Activated CD8-positive, alpha-beta T cell treated with anti-CD3 and anti-CD28 coated beads for 36 hours (primary cell): Measurements from ENCODE around the gene FEV. TPM values are rescaled to one million over a fixed set of nuclear protein-coding genes. Genes with fewer than 3 reads are reported as not detected.

Source experiments
- ATAC-seq: fragments of 200-7000 bp; cut with Tn5 transposase; one replicate; pipeline ENCODE4 v1.10.0; 2021; ENCODE audit warnings: mild to moderate bottlenecking, moderate library complexity
- CTCF ChIA-PET: fragments of 350-600 bp; sonication (Branson Sonifier 250); formaldehyde crosslinking; loops from one replicate; lab custom pipeline; 2021; ENCODE audit warnings: antibody characterized with exemption; lab: Charles Lee
- POLR2A ChIA-PET: fragments of 350-600 bp; sonication (Branson Sonifier 250); formaldehyde crosslinking; loops from one replicate; lab custom pipeline; 2021; ENCODE audit warnings: antibody characterized with exemption; lab: Charles Lee
- DNase-seq: peaks from one replicate; pipeline ENCODE4 v3.0.0-alpha.2; 2020
- H3K27ac Mint-ChIP-seq: one replicate; pipeline ENCODE4 v1.8.0; 2021; ENCODE audit warnings: mild to moderate bottlenecking, mixed read lengths
- H3K27me3 Mint-ChIP-seq: one replicate; pipeline ENCODE4 v1.8.0; 2021; ENCODE audit warnings: mixed read lengths
- H3K36me3 Mint-ChIP-seq: one replicate; pipeline ENCODE4 v1.8.0; 2021; ENCODE audit warnings: low read depth, mixed read lengths
- H3K4me1 Mint-ChIP-seq: one replicate; pipeline ENCODE4 v1.8.0; 2021; ENCODE audit warnings: low read depth, mixed read lengths
- H3K4me3 Mint-ChIP-seq: one replicate; pipeline ENCODE4 v1.8.0; 2021; ENCODE audit warnings: mild to moderate bottlenecking, moderate library complexity, mixed read lengths
- H3K9me3 Mint-ChIP-seq: one replicate; pipeline ENCODE4 v1.8.0; 2021; ENCODE audit warnings: mixed read lengths
- CTCF ChIP-seq: fragments of 200-600 bp; IDR thresholded peaks from one replicate; pipeline ENCODE4 v1.8.0; 2022; ENCODE audit warnings: antibody characterized with exemption, mild to moderate bottlenecking
- intact Hi-C: fragments of 100-400 bp; cut with micrococcal nuclease; formaldehyde crosslinking; loops from one replicate; pipeline ENCODE4 v1.10.0; 2022
- total RNA-seq, 2 experiments: library from RNA; stranded (reverse); gene quantifications; one replicate each; pipeline ENCODE4 v1.2.3, GENCODE V29; 2021

FEV gene
- total RNA-seq, 2 experiments from 2014 or later, result not detected

GRCh38 chr2:218991674-218992168 lies 6.7 kb upstream of the FEV start:
- DNase-seq (no peak), ATAC-seq (no peak)
- ChIA-PET CTCF (interaction anchor here (1.4 to 6.6 kb wide), 3 partner anchors 9 to 39 kb away, joined by 4 to 128 read pairs (median 31); partner anchors contain the start of gene FEV), POLR2A (no interaction called here)
- Mint-ChIP-seq H3K27me3 (peaks cover 83% of the 10 kb centered on the region), H3K4me3 (no peak overlapping the region), H3K36me3 (no peaks in the 10 kb centered on the region), H3K27ac (no peak overlapping the region), H3K4me1 (peaks cover 4% of the 10 kb centered on the region), H3K9me3 (no peaks in the 10 kb centered on the region)
- TF ChIP-seq CTCF, result no peak
- intact Hi-C loops, result no loop called here

GRCh38 chr2:218990612-218991011 lies 5.6 kb upstream of the FEV start:
- no peak for DNase-seq
- intact Hi-C loops, result no loop called here
- H3K4me3 Mint-ChIP-seq, result no peak overlapping the region
- no peak for TF ChIP-seq CTCF
- H3K27me3 Mint-ChIP-seq, result peaks cover 84% of the 10 kb centered on the region
- CTCF ChIA-PET, result interaction anchor here (1.4 to 6.6 kb wide), 2 partner anchors 8 to 12 kb away, joined by 4 to 128 read pairs; partner anchors contain the start of gene FEV
- ATAC-seq, result no peak
- H3K27ac Mint-ChIP-seq, result no peak overlapping the region
- H3K4me1 Mint-ChIP-seq, result peaks cover 2% of the 10 kb centered on the region
- H3K9me3 Mint-ChIP-seq, result no peaks in the 10 kb centered on the region
- POLR2A ChIA-PET, result interaction anchor here (0.6 to 1.1 kb wide), 2 partner anchors 10 to 143 kb away, joined by 4 read pairs; no protein-coding TSS in a partner anchor
- no peaks in the 10 kb centered on the region for H3K36me3 Mint-ChIP-seq

DNA sequence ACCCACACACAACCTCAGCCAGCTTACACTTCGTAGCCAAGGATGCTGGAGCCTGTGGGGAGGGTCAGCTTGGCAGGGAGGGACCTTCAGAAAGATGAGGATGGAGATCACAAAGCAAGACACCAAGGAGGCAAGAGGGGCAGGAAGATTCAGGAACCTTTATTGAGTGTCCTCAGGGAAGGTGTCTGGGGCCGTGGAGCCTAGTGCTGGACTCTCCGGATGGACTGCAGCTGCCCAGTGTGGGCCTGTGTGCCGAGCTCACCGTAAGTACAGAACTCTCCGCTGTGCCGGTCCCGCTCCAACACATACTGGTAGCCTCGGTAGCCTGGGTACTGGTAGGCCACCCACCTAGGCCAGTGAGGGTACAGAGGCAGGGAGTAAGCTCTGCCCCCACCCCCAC lies 5.1 kb upstream of the FEV start:
- Mint-ChIP-seq H3K27me3 (peaks cover 81% of the 10 kb centered on the region), H3K27ac (no peak overlapping the region), H3K4me3 (no peak overlapping the region), H3K36me3 (no peaks in the 10 kb centered on the region), H3K4me1 (peaks cover 2% of the 10 kb centered on the region), H3K9me3 (no peaks in the 10 kb centered on the region)
- CTCF ChIA-PET, result interaction anchor here (1.0 to 2.1 kb wide), 3 partner anchors 10 to 68 kb away, joined by 3 to 16 read pairs (median 5); no protein-coding TSS in a partner anchor
- intact Hi-C loops, result no loop called here
- POLR2A ChIA-PET, result interaction anchor here (0.6 to 1.1 kb wide), 3 partner anchors 10 to 321 kb away, joined by 3 to 4 read pairs (median 4); no protein-coding TSS in a partner anchor
- no peak for DNase-seq
- no peak for TF ChIP-seq CTCF
- ATAC-seq, result no peak

DNA sequence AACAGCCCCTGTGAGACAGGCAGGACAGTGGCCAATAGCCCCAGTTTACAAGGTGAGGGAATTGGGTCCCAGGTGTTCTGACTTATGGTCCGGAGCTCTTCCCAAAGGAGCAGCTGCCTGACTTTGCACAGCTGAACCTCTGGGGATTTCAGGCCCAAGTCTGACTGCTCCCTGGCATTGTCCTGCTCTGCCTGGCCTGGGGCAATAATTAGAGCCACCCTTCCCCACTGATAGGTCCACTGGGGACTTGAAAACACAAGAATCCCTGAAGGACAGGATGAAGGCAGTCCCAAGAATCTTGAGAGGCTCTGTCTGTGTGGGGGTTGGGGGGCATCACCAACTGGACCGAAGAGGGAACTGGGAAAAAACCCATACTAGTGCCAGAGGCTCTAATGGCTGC lies 3.7 kb upstream of the FEV start:
- intact Hi-C loops, result no loop called here
- no peak overlapping the region for H3K27ac Mint-ChIP-seq
- DNase-seq (no peak), ATAC-seq (no peak)
- ChIA-PET POLR2A (no interaction called here), CTCF (interaction anchor here (1.6 to 2.1 kb wide), 3 partner anchors 8 to 112 kb away, joined by 5 to 16 read pairs (median 7); no protein-coding TSS in a partner anchor)
- H3K36me3 Mint-ChIP-seq, result no peaks in the 10 kb centered on the region
- peaks cover 77% of the 10 kb centered on the region for H3K27me3 Mint-ChIP-seq
- H3K4me3 Mint-ChIP-seq, result no peak overlapping the region
- no peak for TF ChIP-seq CTCF
- peaks cover 5% of the 10 kb centered on the region for H3K4me1 Mint-ChIP-seq
- no peaks in the 10 kb centered on the region for H3K9me3 Mint-ChIP-seq

DNA sequence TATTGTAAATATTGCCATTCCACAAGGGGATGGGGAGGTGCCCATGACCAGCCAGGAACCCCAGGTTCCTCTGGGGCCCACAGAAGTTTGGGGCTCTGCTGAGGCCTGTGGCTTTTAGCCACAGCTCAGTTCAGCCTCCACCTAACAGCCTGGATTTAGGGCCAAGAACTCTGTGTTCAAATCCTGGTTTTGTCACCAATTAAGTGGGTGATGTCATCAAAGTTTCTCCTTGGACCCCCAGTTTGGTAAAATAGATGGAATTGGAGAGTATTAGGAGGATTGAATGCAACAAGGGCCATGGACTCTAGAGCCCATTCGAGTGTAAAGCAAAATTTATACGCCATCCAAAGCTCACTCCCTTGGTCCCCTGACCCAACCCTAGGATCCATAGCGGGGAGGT lies 3.2 kb upstream of the FEV start:
- no peaks in the 10 kb centered on the region for H3K9me3 Mint-ChIP-seq
- intact Hi-C loops, result no loop called here
- TF ChIP-seq CTCF, result no peak
- no peak overlapping the region for H3K4me3 Mint-ChIP-seq
- ChIA-PET CTCF (interaction anchor here (1.0 to 2.1 kb wide), 4 partner anchors 8 to 112 kb away, joined by 3 to 16 read pairs (median 6); no protein-coding TSS in a partner anchor), POLR2A (no interaction called here)
- peaks cover 6% of the 10 kb centered on the region for H3K4me1 Mint-ChIP-seq
- no peak for DNase-seq
- H3K36me3 Mint-ChIP-seq, result no peaks in the 10 kb centered on the region
- H3K27ac Mint-ChIP-seq, result no peak overlapping the region
- H3K27me3 Mint-ChIP-seq, result peaks cover 81% of the 10 kb centered on the region
- no peak for ATAC-seq
